Activated CD4-positive, CD25-positive, alpha-beta regulatory T cell treated with anti-CD3 and anti-CD28 coated beads, Interleukin-2, amount 50 U/mL, for 72 hours (primary cell): ENCODE measurements around the gene CBLB.

Experiments
- DNase-seq: peaks from one replicate; pipeline ENCODE4 v3.0.0; 2021

CBLB gene

GRCh38 chr3:105611304-105612192 is 257.3 kb downstream of the CBLB start:
- no peak for DNase-seq

- no peak for DNase-seq
Measured at GRCh38 chr3:105610473-105610872, 258.3 kb downstream of the CBLB start.

- DNase-seq: no peak
Measured at GRCh38 chr3:105608623-105609022, 260.2 kb downstream of the CBLB start.

GRCh38 chr3:105606016-105606415 is 262.8 kb downstream of the CBLB start:
- DNase-seq: no peak
